DOHH2 (cell line): ENCODE data around the gene RASL12.

Experiments used
- H3F3A ChIP-seq: fragments of 200-600 bp; sonication (generic), shearing (Covaris generic); 2 replicates; pipeline ENCODE4 v1.6.0; 2016; ENCODE audit warnings: antibody characterized with exemption, mild to moderate bottlenecking; ENCODE audit not compliant: control insufficient read depth, insufficient read depth
- H3K27ac ChIP-seq: fragments of 200-600 bp; sonication (generic); 2 replicates; pipeline ENCODE4 v1.5.1; 2014; ENCODE audit warnings: low read depth, mild to moderate bottlenecking, low read length, moderate library complexity
- H3K27me3 ChIP-seq: fragments of 200-600 bp; sonication (generic); 2 replicates; pipeline ENCODE4 v1.6.1; 2014; ENCODE audit warnings: mild to moderate bottlenecking, low read length, mixed read lengths; ENCODE audit not compliant: control insufficient read depth
- H3K36me3 ChIP-seq: fragments of 200-600 bp; sonication (generic); 2 replicates; pipeline ENCODE4 v1.6.1; 2014; ENCODE audit warnings: mild to moderate bottlenecking, low read length, moderate library complexity, mixed read lengths; ENCODE audit not compliant: control insufficient read depth
- H3K4me1 ChIP-seq: fragments of 200-600 bp; sonication (generic); 2 replicates; pipeline ENCODE4 v1.6.1; 2014; ENCODE audit warnings: mild to moderate bottlenecking, low read length, mixed read lengths; ENCODE audit not compliant: control insufficient read depth
- H3K4me2 ChIP-seq: fragments of 200-600 bp; sonication (generic); 2 replicates; pipeline ENCODE4 v1.6.0; 2014; ENCODE audit warnings: mild to moderate bottlenecking, low read length, moderate library complexity
- H3K4me3 ChIP-seq: fragments of 200-600 bp; sonication (generic); 2 replicates; pipeline ENCODE4 v1.5.1; 2014; ENCODE audit warnings: mild to moderate bottlenecking, low read length, mixed read lengths
- H3K79me2 ChIP-seq: fragments of 200-600 bp; sonication (generic); 2 replicates; pipeline ENCODE4 v1.6.1; 2014; ENCODE audit warnings: mild to moderate bottlenecking, low read length, mixed read lengths; ENCODE audit not compliant: control insufficient read depth
- H3K9me2 ChIP-seq: fragments of 200-600 bp; sonication (generic); replicated peaks from 2 replicates; pipeline ENCODE4 v1.6.1; 2014; ENCODE audit warnings: mild to moderate bottlenecking, low read length, mixed read lengths; ENCODE audit not compliant: control insufficient read depth
- H3K9me3 ChIP-seq: fragments of 200-600 bp; sonication (generic); 2 replicates; pipeline ENCODE4 v1.6.1; 2014; ENCODE audit warnings: antibody characterized with exemption, low read length, mixed read lengths; ENCODE audit not compliant: control insufficient read depth, insufficient read depth
- H4K20me1 ChIP-seq: fragments of 200-600 bp; sonication (generic); 2 replicates; pipeline ENCODE4 v1.6.0; 2014; ENCODE audit warnings: low read depth, mild to moderate bottlenecking, antibody characterized with exemption, low read length, moderate library complexity; ENCODE audit not compliant: control insufficient read depth, insufficient read depth
- CTCF ChIP-seq: fragments of 200-600 bp; sonication (generic); IDR thresholded peaks from one replicate; pipeline ENCODE4 v1.5.1; 2014; ENCODE audit warnings: antibody characterized with exemption, mild to moderate bottlenecking, low read depth, low read length; ENCODE audit not compliant: poor library complexity, severe bottlenecking
- EZH2phosphoT487 ChIP-seq: fragments of 200-600 bp; sonication (generic); IDR thresholded peaks from 2 replicates; pipeline ENCODE4 v1.6.1; 2017; ENCODE audit warnings: borderline replicate concordance, mild to moderate bottlenecking, antibody characterized with exemption, low read length, moderate library complexity, mixed read lengths

Gene RASL12

GRCh38 chr15:65102912-65103311, 35.1 kb upstream of the RASL12 start:
- no peak overlapping the region for H3K27ac ChIP-seq
- no peaks in the 10 kb centered on the region for H3K9me3 ChIP-seq
- H3K27me3 ChIP-seq: no peaks in the 10 kb centered on the region
- H3K9me2 ChIP-seq: no peaks in the 10 kb centered on the region
- H3F3A ChIP-seq: no peaks in the 10 kb centered on the region
- H3K36me3 ChIP-seq: peaks cover 41% of the 10 kb centered on the region
- no peaks in the 10 kb centered on the region for H4K20me1 ChIP-seq
- H3K4me1 ChIP-seq: no peaks in the 10 kb centered on the region
- no peaks in the 10 kb centered on the region for H3K79me2 ChIP-seq
- no peak overlapping the region for H3K4me3 ChIP-seq
- no peak overlapping the region for H3K4me2 ChIP-seq
- TF ChIP-seq EZH2phosphoT487: no peak
- no peak for TF ChIP-seq CTCF

- Histone ChIP-seq H3K27ac (no peak overlapping the region), H3F3A (no peaks in the 10 kb centered on the region), H3K79me2 (no peaks in the 10 kb centered on the region)
Observed at GRCh38 chr15:65101891-65102708, 34.3 kb upstream of the RASL12 start.

GRCh38 chr15:65101411-65101890, 33.7 kb upstream of the RASL12 start:
- no peaks in the 10 kb centered on the region for H3K79me2 ChIP-seq
- H3K4me3 ChIP-seq: no peak overlapping the region
- no peaks in the 10 kb centered on the region for H3K27me3 ChIP-seq
- H3K9me2 ChIP-seq: no peaks in the 10 kb centered on the region
- TF ChIP-seq EZH2phosphoT487: no peak
- TF ChIP-seq CTCF: peak; percentile 96
- no peaks in the 10 kb centered on the region for H3K4me1 ChIP-seq
- no peaks in the 10 kb centered on the region for H3K9me3 ChIP-seq
- H3K36me3 ChIP-seq: peaks cover 44% of the 10 kb centered on the region
- H3F3A ChIP-seq: no peaks in the 10 kb centered on the region
- H4K20me1 ChIP-seq: no peaks in the 10 kb centered on the region
- no peak overlapping the region for H3K27ac ChIP-seq
- H3K4me2 ChIP-seq: no peak overlapping the region

More at GRCh38 chr15:65101891-65102708, 34.3 kb upstream of the RASL12 start:
- H4K20me1 ChIP-seq: no peaks in the 10 kb centered on the region
- peaks cover 44% of the 10 kb centered on the region for H3K36me3 ChIP-seq
- H3K4me1 ChIP-seq: no peaks in the 10 kb centered on the region
- H3K4me2 ChIP-seq: no peak overlapping the region
- H3K27me3 ChIP-seq: no peaks in the 10 kb centered on the region
- no peak overlapping the region for H3K4me3 ChIP-seq
- TF ChIP-seq EZH2phosphoT487: no peak
- TF ChIP-seq CTCF: peak; percentile 4
- no peaks in the 10 kb centered on the region for H3K9me3 ChIP-seq
- H3K9me2 ChIP-seq: no peaks in the 10 kb centered on the region
